ENCODE data around the gene CLK4.

Gene CLK4

GRCh38 chr5:178563621-178564020 is 63.2 kb downstream of the CLK4 start:
- TF ChIP-seq, protein P1, sequence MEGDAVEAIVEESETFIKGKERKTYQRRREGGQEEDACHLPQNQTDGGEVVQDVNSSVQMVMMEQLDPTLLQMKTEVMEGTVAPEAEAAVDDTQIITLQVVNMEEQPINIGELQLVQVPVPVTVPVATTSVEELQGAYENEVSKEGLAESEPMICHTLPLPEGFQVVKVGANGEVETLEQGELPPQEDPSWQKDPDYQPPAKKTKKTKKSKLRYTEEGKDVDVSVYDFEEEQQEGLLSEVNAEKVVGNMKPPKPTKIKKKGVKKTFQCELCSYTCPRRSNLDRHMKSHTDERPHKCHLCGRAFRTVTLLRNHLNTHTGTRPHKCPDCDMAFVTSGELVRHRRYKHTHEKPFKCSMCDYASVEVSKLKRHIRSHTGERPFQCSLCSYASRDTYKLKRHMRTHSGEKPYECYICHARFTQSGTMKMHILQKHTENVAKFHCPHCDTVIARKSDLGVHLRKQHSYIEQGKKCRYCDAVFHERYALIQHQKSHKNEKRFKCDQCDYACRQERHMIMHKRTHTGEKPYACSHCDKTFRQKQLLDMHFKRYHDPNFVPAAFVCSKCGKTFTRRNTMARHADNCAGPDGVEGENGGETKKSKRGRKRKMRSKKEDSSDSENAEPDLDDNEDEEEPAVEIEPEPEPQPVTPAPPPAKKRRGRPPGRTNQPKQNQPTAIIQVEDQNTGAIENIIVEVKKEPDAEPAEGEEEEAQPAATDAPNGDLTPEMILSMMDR (IDR thresholded peaks at IDR 0.05; ENCODE audit: extremely low read depth, insufficient read depth, missing control alignments) = no peak
- DNase-seq (ENCODE audit: low spot score) = no peak
- in situ Hi-C loops (cut with MboI; ENCODE audit: low pct_unique_long_range_greater_than_20kb, low sequenced_read_pairs, unreplicated experiment) = no loop called here

GRCh38 chr5:178561746-178562264 is 65.0 kb downstream of the CLK4 start:
- in situ Hi-C loops (cut with MboI; ENCODE audit: low pct_unique_long_range_greater_than_20kb, low sequenced_read_pairs, unreplicated experiment) = no loop called here
- TF ChIP-seq, protein P1 (IDR thresholded peaks at IDR 0.05; ENCODE audit: extremely low read depth, insufficient read depth, missing control alignments) = no peak
- no peak for DNase-seq (ENCODE audit: low spot score)

DNA sequence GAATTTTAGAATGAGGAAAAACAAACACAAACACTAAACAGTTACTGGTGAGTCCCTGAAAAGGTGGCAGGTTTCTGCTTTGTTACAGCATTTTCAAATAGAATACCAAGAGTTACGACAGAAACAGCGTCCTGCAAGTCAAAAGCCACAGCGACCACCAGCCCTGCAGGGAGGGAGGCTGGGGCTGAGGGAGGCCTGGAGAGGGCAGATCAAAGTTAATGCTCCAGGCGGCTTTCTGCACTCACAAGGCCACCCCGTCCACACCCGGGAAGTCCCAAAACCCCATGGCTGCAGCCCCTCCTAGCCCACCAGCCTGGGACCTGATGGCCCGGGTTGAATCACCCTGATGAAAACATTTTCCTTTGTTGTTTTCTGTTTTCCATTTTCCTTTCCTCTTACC is 65.9 kb downstream of the CLK4 start:
- TF ChIP-seq, protein P1 (IDR thresholded peaks at IDR 0.05; ENCODE audit: extremely low read depth, insufficient read depth, missing control alignments) = no peak
- in situ Hi-C loops (cut with MboI; ENCODE audit: low pct_unique_long_range_greater_than_20kb, low sequenced_read_pairs, unreplicated experiment) = no loop called here
- DNase-seq (ENCODE audit: low spot score) = no peak

DNA sequence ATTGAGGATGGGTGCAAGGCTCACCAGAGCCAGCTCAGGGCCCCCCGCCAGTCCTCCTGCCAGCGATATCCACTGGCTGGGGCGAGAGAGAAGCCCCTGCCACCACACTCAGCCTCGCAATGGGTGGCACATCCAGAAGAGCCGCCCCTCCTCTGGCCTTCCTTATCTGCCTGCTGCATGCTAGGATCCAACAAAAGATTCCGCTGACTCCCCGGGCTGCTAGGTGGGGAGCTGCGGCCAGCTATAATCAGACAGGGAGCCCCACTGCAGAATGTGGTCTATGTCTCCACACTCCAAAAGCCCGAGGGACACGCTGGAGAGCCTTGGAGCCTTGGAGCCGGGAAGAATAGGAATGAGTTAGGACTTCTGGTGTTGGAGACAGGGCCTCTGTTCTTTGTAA is 69.4 kb downstream of the CLK4 start:
- DNase-seq (ENCODE audit: low spot score) = no peak
- TF ChIP-seq, protein P1 (IDR thresholded peaks at IDR 0.05; ENCODE audit: extremely low read depth, insufficient read depth, missing control alignments) = no peak
- in situ Hi-C loops (cut with MboI; ENCODE audit: low pct_unique_long_range_greater_than_20kb, low sequenced_read_pairs, unreplicated experiment) = loop anchor here (10.0 kb wide), 1 partner anchor 273 kb away; no protein-coding TSS in a partner anchor

GRCh38 chr5:178555771-178556211 is 71.1 kb downstream of the CLK4 start:
- no peak for DNase-seq (ENCODE audit: low spot score)
- TF ChIP-seq, protein P1 (IDR thresholded peaks at IDR 0.05; ENCODE audit: extremely low read depth, insufficient read depth, missing control alignments) = no peak
- in situ Hi-C loops (cut with MboI; ENCODE audit: low pct_unique_long_range_greater_than_20kb, low sequenced_read_pairs, unreplicated experiment) = loop anchor here (10.0 kb wide), 1 partner anchor 271 kb away; no protein-coding TSS in a partner anchor

DNA sequence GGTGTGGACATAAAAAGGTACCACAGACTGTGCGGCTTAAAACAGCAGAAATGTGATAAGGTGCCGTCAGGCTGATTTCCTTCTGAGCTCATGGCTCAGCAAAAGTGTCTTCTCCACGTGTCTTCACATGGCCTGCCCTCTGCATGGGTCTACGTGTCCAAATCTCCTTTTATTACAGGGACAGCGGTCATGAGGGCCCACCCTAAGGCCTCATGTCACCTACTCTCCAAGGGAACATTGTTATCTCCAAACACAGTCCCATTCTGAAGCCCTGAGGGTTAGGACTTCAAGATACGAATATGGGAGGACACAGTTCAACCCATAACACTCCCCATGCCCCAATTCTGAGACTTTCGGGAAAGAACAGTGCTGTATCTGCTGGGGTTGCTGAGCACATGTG is 71.8 kb downstream of the CLK4 start:
- no peak for DNase-seq (ENCODE audit: low spot score)
- in situ Hi-C loops (cut with MboI; ENCODE audit: low pct_unique_long_range_greater_than_20kb, low sequenced_read_pairs, unreplicated experiment) = loop anchor here (10.0 kb wide), 1 partner anchor 270 kb away; no protein-coding TSS in a partner anchor
- TF ChIP-seq, protein P1 (IDR thresholded peaks at IDR 0.05; ENCODE audit: extremely low read depth, insufficient read depth, missing control alignments) = no peak

Measured in GM13977 (cell line).